Effector memory CD8-positive, alpha-beta T cell (primary cell): ENCODE measurements around the gene F7.

Experiments used
- ATAC-seq: fragments of 150-1000 bp; cut with Tn5 transposase; replicated peaks from 2 replicates; pipeline ENCODE4 v1.10.0; 2021; ENCODE audit warnings: mild to moderate bottlenecking, moderate library complexity
- DNase-seq, 3 experiments: peaks; one replicate each; pipeline ENCODE4 v3.0.0; 2021
- H3K27ac Mint-ChIP-seq, 2 donors: one replicate each; pipeline ENCODE4 v1.8.0; 2022; ENCODE audit warnings: mild to moderate bottlenecking in 2 of 2, mixed read lengths in 2 of 2, moderate library complexity in 2 of 2
- H3K27me3 Mint-ChIP-seq, 2 donors: one replicate each; pipeline ENCODE4 v1.8.0; 2022; ENCODE audit warnings: mixed read lengths in 2 of 2
- H3K36me3 Mint-ChIP-seq: one replicate; pipeline ENCODE4 v1.8.0; 2022; ENCODE audit warnings: mild to moderate bottlenecking, moderate library complexity, mixed read lengths; ENCODE audit not compliant: insufficient read depth
- H3K4me1 Mint-ChIP-seq, 2 donors: one replicate each; pipeline ENCODE4 v1.8.0; 2022; ENCODE audit warnings: low read depth in 2 of 2, mixed read lengths in 2 of 2
- H3K4me3 Mint-ChIP-seq, 2 donors: one replicate each; pipeline ENCODE4 v1.8.0; 2022; ENCODE audit warnings: mild to moderate bottlenecking in 2 of 2, mixed read lengths in 2 of 2, moderate library complexity in 2 of 2
- H3K9me3 Mint-ChIP-seq, 2 donors: one replicate each; pipeline ENCODE4 v1.8.0; 2022; ENCODE audit warnings: mixed read lengths in 2 of 2

F7 gene

DNA sequence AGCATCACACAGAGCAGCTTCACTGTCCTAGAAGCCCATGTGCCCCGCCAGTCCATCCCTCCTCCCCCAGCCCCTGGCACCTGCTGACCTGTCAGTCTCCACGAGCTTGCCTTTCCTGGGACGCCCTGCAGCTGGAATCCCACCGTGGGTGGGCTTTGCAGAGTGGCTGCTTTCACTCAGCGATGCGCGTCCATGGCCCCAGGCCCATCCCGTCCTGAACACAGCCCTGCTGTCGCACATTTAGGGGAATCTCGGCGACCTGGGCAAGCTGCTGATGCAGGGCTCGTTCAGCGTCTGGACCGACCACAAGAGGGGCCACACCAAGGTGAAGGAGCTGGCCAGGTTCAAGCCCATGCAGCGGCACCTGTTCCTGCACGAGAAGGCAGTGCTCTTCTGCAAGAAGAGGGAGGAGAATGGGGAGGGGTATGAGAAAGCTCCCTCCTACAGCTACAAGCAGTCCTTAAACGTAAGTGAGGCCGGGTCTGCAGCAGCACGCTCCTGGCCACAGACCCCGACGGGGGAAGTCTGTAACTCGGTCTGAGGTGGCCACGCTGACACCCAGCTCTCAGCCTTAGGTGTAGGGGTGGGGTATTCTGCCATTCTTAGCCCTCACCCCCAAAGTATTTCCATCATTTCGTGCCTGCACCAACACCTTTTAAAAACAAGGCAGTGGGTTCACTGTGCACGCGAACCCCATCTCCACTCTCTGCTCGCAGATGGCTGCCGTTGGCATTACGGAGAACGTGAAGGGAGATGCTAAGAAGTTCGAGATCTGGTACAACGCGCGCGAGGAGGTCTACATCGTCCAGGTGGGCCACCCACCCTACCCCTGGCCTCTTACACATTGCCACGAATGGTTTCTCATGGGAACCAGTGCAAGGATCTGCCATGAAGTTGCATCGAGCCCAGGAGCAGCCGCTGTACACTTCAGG is 18.3 kb upstream of the F7 start:
- no peaks in the 10 kb centered on the region for H3K27me3 Mint-ChIP-seq
- no peaks in the 10 kb centered on the region for H3K4me1 Mint-ChIP-seq
- ATAC-seq (no peak), DNase-seq (no peak)
- H3K4me3 Mint-ChIP-seq, result no peak overlapping the region
- H3K27ac Mint-ChIP-seq, result no peak overlapping the region
- H3K36me3 Mint-ChIP-seq, result no peaks in the 10 kb centered on the region
- H3K9me3 Mint-ChIP-seq, result no peaks in the 10 kb centered on the region

DNA sequence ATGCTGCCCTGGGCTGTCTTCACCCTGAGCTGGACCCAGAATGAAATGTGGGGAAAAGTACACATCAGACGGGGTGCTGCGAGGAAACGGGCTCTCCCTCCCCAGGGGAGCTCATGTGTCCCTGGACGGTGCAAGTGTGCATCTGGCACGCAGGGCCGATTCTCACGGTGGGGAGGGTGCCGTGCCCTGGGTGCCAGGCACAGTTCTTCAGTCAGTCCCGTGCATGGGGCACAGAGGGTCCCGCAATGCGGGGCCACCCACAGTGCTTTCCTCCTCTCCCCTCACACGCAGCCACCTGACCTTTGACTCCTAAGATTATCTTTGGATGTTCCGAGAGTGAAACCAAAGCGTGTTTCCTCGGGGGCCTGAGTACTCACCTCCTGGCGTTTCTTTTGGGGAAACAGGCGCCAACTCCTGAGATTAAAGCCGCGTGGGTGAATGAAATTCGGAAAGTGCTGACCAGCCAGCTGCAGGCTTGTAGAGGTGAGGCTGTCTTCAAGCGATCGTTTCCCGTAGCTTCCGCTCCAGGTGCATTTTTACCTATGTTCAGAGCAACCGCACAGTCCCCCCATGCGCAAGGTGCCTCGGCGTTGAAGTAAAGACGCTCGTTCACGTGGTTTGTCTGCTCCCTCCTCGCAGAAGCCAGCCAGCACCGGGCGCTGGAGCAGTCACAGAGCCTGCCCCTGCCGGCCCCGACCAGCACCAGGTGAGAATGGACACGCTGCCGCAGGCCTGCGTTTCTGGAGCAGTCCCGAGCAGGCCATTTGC is 17.5 kb upstream of the F7 start:
- Mint-ChIP-seq H3K4me1 (no peaks in the 10 kb centered on the region), H3K36me3 (no peaks in the 10 kb centered on the region), H3K27me3 (no peaks in the 10 kb centered on the region), H3K27ac (no peak overlapping the region), H3K9me3 (no peaks in the 10 kb centered on the region), H3K4me3 (no peak overlapping the region)
- ATAC-seq (no peak), DNase-seq (no peak)

DNA sequence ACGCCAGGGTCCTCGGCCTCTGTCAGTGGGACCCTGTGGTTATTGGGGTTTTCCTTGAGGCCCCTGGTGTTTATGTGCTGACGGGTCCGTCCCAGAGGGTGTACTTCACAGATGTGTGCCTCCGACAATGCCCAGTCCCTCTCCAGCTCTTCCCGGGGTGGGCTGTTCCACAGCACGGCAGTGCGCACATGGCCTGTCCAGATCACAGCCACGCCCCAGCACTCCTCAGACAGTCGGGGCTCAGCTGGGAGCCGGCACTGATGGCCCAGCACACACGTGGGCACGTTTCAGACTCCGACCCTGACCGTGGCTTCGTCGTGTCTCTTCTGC is 16.9 kb upstream of the F7 start:
- no peaks in the 10 kb centered on the region for H3K36me3 Mint-ChIP-seq
- H3K4me1 Mint-ChIP-seq, result no peaks in the 10 kb centered on the region
- ATAC-seq, result no peak
- no peaks in the 10 kb centered on the region for H3K9me3 Mint-ChIP-seq
- no peaks in the 10 kb centered on the region for H3K27me3 Mint-ChIP-seq
- H3K27ac Mint-ChIP-seq, result no peak overlapping the region
- no peak for DNase-seq
- no peak overlapping the region for H3K4me3 Mint-ChIP-seq

DNA sequence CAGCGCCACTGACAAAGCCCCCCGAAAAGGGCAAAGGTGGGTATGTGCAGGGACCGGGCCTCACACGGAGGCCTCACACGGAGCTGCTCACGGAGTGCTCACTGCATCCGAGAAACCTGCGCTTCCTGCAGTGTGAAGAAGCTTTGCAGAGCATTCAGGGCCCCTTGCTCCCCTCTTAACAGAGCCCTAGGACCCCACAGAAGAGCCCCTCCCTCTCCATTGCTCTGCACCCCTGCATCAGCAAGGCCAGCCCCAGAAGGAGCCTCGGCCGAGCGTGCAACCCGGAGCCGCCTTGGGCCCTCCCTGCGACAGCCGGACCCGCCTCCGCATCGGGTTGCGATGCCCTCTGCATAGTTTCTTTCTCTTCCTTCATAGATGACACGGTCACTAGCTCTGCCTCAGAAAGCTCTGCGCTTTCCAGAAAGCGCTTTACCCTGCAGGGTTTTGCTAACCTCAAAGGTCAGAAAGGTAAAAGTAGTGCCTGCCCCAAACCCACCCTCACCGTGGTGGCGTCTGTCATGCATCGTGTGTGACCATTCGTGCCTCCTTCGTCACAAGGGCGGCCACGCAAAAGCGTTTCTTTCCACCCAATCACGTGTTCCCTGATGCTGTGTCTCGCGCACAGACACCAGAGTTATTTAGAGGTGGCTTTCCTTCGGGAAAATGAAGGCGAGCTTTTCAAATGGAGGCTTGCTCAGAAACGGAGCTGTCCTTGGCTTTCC is 15.7 kb upstream of the F7 start:
- no peak overlapping the region for H3K27ac Mint-ChIP-seq
- DNase-seq, result no peak
- no peaks in the 10 kb centered on the region for H3K36me3 Mint-ChIP-seq
- no peak overlapping the region for H3K4me3 Mint-ChIP-seq
- no peaks in the 10 kb centered on the region for H3K4me1 Mint-ChIP-seq
- ATAC-seq, result no peak
- H3K27me3 Mint-ChIP-seq, result no peaks in the 10 kb centered on the region
- no peaks in the 10 kb centered on the region for H3K9me3 Mint-ChIP-seq

DNA sequence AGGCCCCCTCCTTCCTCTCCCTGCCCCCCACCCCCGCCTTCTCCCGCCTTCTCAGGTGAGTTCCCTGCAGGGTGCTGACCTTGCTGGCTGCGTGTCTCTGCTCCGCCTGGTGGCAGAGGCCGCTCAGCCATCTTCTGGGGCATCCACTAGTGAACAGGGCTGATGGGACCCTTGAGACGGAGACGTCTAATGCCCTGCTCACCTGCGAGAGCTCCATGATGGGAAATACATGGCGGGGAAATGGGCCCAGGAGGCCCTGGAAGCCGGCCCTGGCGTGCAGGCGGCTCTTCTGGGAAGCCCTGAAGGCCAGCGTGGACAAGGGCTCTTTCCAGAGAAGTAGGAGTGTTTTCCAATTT is 15.2 kb upstream of the F7 start:
- ATAC-seq (no peak), DNase-seq (no peak)
- no peaks in the 10 kb centered on the region for H3K9me3 Mint-ChIP-seq
- no peaks in the 10 kb centered on the region for H3K27me3 Mint-ChIP-seq
- no peak overlapping the region for H3K4me3 Mint-ChIP-seq
- no peaks in the 10 kb centered on the region for H3K4me1 Mint-ChIP-seq
- no peaks in the 10 kb centered on the region for H3K36me3 Mint-ChIP-seq
- H3K27ac Mint-ChIP-seq, result no peak overlapping the region

DNA sequence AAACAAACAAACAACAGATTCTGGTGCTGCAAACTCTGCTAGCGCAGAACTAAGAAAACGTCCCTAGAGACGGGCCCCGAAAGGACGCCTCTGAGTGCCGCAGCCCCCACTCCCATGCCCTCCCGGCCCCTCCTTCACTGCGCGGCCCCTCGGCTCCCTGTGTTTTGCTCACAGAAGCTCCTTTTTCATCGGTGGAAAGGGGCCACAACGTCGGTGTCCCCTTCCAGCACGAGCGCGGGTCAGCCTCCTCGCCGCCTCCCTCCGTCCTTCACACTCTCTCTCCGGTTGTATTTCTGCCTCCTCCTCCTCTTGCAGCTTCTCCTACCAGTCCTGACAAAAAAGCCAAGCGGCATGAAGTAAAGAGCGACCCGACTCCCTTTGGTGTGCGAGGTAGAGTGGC is 14.8 kb upstream of the F7 start:
- Mint-ChIP-seq H3K27me3 (no peaks in the 10 kb centered on the region), H3K4me3 (no peak overlapping the region), H3K36me3 (no peaks in the 10 kb centered on the region), H3K9me3 (no peaks in the 10 kb centered on the region), H3K27ac (no peak overlapping the region), H3K4me1 (no peaks in the 10 kb centered on the region)
- DNase-seq, result no peak
- ATAC-seq, result no peak

DNA sequence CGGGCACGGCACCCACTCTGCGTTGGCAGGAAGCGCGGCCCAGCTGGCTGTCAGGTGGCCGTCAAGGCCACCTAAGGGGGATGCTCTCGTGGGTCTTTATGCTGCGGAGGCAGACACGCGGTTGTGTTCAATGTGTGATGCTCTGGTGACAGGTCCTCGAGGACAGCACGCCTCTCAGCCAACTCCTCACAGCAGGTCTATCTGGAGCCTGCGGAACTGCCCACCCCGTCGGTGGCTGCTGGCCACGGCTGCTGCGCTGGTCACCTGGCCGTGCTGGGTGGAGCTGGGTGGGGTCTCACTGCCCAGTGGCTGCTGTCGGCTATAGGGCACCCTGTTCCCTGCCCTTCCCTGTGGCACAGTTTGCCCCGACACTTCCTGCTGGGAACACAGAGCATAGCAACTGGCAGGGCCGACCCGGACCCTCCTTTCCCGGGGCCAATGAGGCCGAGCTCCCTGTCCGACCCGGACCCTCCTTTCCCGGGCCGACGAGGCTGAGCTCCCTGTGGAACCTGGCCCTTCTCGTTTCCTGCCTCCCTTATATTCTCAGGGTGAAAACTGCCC is 14.3 kb upstream of the F7 start:
- no peak for DNase-seq
- Mint-ChIP-seq H3K9me3 (no peaks in the 10 kb centered on the region), H3K4me1 (no peaks in the 10 kb centered on the region), H3K36me3 (no peaks in the 10 kb centered on the region), H3K27me3 (no peaks in the 10 kb centered on the region), H3K4me3 (no peak overlapping the region), H3K27ac (no peak overlapping the region)
- no peak for ATAC-seq

DNA sequence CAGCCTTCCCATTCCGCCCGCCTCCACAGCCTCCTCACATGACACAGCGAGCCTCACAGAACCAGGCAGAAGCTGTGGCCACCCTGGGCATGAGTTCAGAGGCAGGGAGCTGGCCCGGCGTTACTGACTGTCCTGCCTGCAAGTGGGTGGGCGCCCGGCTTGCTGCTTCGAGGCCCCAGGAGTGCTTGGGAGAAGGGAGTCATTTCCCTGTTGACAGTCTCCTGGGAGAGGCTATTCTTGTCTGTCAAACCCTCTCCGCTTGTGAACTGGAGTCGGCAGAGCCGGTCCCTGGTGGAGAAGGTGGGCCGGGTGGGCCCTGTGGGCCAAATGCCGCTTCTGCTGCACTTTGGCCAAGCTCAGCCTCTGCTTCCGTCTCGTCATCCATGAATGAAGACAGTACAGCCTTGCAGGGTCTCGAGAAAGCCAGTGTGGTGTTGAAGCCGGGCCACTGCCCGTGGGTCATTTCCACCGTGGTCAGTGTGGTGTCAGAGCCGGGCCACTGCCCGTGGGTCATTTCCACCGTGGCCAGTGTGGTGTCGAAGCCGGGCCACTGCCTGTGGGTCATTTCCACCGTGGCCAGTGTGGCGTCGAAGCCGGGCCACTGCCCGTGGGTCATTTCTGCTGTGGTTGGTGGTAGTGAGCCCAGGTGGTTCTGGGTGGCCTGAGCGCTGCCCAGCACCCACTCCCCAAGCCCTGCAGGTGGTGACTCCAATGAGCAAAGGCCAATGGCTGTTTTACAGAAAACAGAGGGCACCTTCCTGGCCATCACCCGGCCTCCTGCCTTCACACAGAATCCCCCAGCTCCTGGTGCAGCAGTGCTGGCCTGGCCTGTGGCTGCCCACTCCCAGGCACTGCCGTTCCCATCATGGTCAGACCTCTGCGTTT is 13.5 kb upstream of the F7 start:
- no peak for DNase-seq
- Mint-ChIP-seq H3K27me3 (no peaks in the 10 kb centered on the region), H3K36me3 (no peaks in the 10 kb centered on the region), H3K27ac (no peak overlapping the region), H3K4me1 (no peaks in the 10 kb centered on the region), H3K4me3 (no peak overlapping the region), H3K9me3 (no peaks in the 10 kb centered on the region)
- ATAC-seq, result no peak

DNA sequence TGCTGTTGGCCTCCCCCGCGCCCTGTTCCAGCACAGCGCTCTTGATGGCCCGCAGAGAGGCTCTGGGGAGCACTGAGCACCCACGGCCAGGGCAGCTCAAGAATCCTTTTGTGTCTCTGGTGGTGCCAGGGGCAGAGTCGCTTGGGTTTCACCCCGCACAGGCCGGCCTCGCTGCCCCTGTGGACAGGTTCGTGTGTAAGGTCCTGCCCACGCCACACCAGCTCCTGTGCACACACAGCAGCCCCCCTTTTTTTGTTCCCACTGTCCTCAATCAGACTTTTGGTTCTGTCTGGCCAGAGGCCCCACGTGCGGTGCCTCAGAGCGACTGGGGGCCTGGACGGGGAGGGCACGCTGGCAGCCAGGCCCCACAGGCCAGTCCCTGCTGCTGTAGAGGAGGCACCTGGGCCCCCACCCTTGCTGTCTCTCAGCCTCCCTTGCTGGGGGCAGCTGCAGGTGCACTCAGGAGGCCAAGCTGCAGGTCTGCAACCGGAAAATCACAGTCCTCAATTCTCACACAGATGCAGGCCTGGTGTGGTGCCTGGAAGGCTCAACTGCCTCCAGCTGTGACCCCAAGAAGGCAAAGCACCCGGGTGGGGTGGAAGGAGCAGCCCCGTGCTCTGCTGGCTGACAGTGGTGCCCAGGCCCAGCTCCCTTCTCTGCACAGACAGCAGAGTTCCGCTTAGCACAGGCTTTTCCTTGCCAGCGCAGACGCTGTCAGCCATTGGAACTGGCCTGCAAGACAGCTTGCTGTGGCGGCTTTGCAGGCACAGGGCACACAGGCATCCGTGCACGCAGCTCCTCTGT is 12.6 kb upstream of the F7 start:
- no peak for ATAC-seq
- DNase-seq, result no peak
- H3K4me3 Mint-ChIP-seq, result no peak overlapping the region
- H3K9me3 Mint-ChIP-seq, result no peaks in the 10 kb centered on the region
- H3K4me1 Mint-ChIP-seq, result no peaks in the 10 kb centered on the region
- no peak overlapping the region for H3K27ac Mint-ChIP-seq
- H3K27me3 Mint-ChIP-seq, result no peaks in the 10 kb centered on the region
- no peaks in the 10 kb centered on the region for H3K36me3 Mint-ChIP-seq

DNA sequence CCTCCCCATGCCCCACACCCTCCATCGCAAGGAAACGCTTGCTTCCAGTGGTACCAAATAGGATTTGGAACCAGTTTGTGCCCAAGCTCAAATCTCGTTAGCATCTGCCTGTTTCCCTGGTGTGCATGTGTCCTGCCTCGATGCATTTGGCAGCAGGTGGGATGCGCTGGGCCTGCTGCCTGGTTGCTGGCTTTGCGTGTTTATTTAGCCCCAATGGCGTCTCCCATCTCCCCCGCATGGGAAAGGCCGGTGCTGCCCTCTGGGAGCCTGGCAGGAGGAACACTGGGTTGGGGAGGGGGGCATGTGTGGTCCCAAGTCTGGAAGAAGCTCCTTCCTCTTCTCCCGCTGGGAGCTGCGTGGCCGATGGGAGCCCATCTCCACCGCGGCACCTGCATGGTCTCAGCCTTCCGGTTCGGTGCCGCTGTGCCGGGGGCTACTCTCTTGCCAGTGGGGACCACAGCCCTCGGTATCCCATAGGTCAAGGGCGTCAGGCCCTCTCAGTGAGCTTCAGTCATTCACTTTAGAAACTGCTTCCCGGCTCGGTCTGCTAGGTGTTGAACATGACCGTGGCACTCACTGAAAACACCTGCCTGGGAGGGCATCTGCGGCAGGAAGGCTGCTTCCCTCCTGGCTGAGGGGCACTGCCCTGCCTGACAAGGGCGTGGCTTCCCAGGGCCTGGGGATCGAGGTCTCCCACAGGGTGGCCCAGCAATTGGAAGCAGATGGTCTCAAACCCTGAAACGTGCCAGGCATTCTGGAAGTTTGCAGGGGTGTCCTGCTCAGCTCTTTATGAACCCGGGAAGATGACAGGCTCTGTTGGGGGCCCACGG is 11.8 kb upstream of the F7 start:
- Mint-ChIP-seq H3K27ac (no peak overlapping the region), H3K36me3 (no peaks in the 10 kb centered on the region), H3K27me3 (no peaks in the 10 kb centered on the region), H3K4me3 (no peak overlapping the region), H3K4me1 (no peaks in the 10 kb centered on the region), H3K9me3 (no peaks in the 10 kb centered on the region)
- ATAC-seq (no peak), DNase-seq (no peak)

DNA sequence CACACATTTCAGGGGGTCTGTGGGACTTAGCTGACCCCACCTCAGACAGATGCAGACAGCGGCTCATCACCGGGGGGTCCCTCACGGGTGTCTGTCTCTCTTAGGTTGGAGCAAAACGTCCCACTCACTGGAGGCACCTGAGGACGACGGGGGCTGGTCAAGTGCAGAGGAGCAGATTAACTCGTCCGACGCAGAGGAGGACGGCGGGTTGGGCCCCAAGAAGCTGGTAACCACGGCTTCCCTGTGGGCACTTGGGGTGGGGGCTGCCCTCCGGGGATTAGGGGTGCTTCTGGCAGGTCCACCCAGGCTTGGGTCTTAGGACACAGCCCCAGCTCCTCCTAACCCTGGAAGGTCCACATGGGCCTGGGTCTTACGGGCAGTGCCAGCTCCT is 11.2 kb upstream of the F7 start:
- H3K4me1 Mint-ChIP-seq, result no peaks in the 10 kb centered on the region
- no peaks in the 10 kb centered on the region for H3K27me3 Mint-ChIP-seq
- no peak overlapping the region for H3K27ac Mint-ChIP-seq
- ATAC-seq, result no peak
- no peak for DNase-seq
- no peaks in the 10 kb centered on the region for H3K9me3 Mint-ChIP-seq
- no peak overlapping the region for H3K4me3 Mint-ChIP-seq
- H3K36me3 Mint-ChIP-seq, result no peaks in the 10 kb centered on the region
